ENCODE results near the gene NHLH2.

The NHLH2 gene

GRCh38 chr1:115828101-115829022 is 12.6 kb downstream of the NHLH2 start:
- Histone ChIP-seq H4K20me1 (ENCODE audit: low read depth, low read length) (no peaks in the 10 kb centered on the region), H3K4me2 (ENCODE audit: low read depth, low read length, poor library complexity, severe bottlenecking) (no peak overlapping the region), H3K9me3 (ENCODE audit: insufficient read depth, low read length) (no peaks in the 10 kb centered on the region), H3K27me3 (ENCODE audit: low read length) (no peaks in the 10 kb centered on the region), H3K36me3 (ENCODE audit: low read length) (no peaks in the 10 kb centered on the region), H3F3A (ENCODE audit: insufficient read depth) (no peaks in the 10 kb centered on the region), H3K9ac (ENCODE audit: low read length) (no peak overlapping the region), H3K79me2 (ENCODE audit: insufficient read depth, low read length) (no peaks in the 10 kb centered on the region), H3K9me2 (replicated peaks; ENCODE audit: insufficient read depth, low read length) (no peaks in the 10 kb centered on the region), H2AFZ (ENCODE audit: low read depth, low read length, severe bottlenecking) (no peak overlapping the region), H3K27ac (ENCODE audit: low read depth, low read length) (no peak overlapping the region), H3K4me3 (ENCODE audit: insufficient read depth, low read length, poor library complexity, severe bottlenecking) (no peak overlapping the region)
- TF ChIP-seq EZH2phosphoT487 (conservative IDR thresholded peaks at IDR 0.05; ENCODE audit: low read length): no peak
- no peak for TF ChIP-seq CTCF (IDR thresholded peaks at IDR 0.05; ENCODE audit: insufficient read depth, low read length, poor library complexity, severe bottlenecking)

- Histone ChIP-seq H3K4me2 (ENCODE audit: low read depth, low read length, poor library complexity, severe bottlenecking) (no peak overlapping the region), H3K9me3 (ENCODE audit: insufficient read depth, low read length) (no peaks in the 10 kb centered on the region), H3K9me2 (replicated peaks; ENCODE audit: insufficient read depth, low read length) (no peaks in the 10 kb centered on the region), H3K4me3 (ENCODE audit: insufficient read depth, low read length, poor library complexity, severe bottlenecking) (no peak overlapping the region), H2AFZ (ENCODE audit: low read depth, low read length, severe bottlenecking) (no peak overlapping the region), H3K36me3 (ENCODE audit: low read length) (no peaks in the 10 kb centered on the region), H3K79me2 (ENCODE audit: insufficient read depth, low read length) (no peaks in the 10 kb centered on the region), H3F3A (ENCODE audit: insufficient read depth) (no peaks in the 10 kb centered on the region), H3K27ac (ENCODE audit: low read depth, low read length) (no peak overlapping the region), H4K20me1 (ENCODE audit: low read depth, low read length) (no peaks in the 10 kb centered on the region), H3K9ac (ENCODE audit: low read length) (no peak overlapping the region), H3K27me3 (ENCODE audit: low read length) (no peaks in the 10 kb centered on the region)
- TF ChIP-seq CTCF (IDR thresholded peaks at IDR 0.05; ENCODE audit: insufficient read depth, low read length, poor library complexity, severe bottlenecking) (no peak), EZH2phosphoT487 (conservative IDR thresholded peaks at IDR 0.05; ENCODE audit: low read length) (no peak)
Observed at GRCh38 chr1:115827452-115828044, 13.4 kb downstream of the NHLH2 start.

GRCh38 chr1:115826628-115827027 is 14.3 kb downstream of the NHLH2 start:
- H3K9me3 ChIP-seq (ENCODE audit: insufficient read depth, low read length): no peaks in the 10 kb centered on the region
- H3K9me2 ChIP-seq (replicated peaks; ENCODE audit: insufficient read depth, low read length): no peaks in the 10 kb centered on the region
- no peaks in the 10 kb centered on the region for H3F3A ChIP-seq (ENCODE audit: insufficient read depth)
- no peak overlapping the region for H3K9ac ChIP-seq (ENCODE audit: low read length)
- no peaks in the 10 kb centered on the region for H3K27me3 ChIP-seq (ENCODE audit: low read length)
- H3K79me2 ChIP-seq (ENCODE audit: insufficient read depth, low read length): no peaks in the 10 kb centered on the region
- TF ChIP-seq CTCF (IDR thresholded peaks at IDR 0.05; ENCODE audit: insufficient read depth, low read length, poor library complexity, severe bottlenecking): no peak
- TF ChIP-seq EZH2phosphoT487 (conservative IDR thresholded peaks at IDR 0.05; ENCODE audit: low read length): no peak
- no peak overlapping the region for H3K27ac ChIP-seq (ENCODE audit: low read depth, low read length)
- H3K4me2 ChIP-seq (ENCODE audit: low read depth, low read length, poor library complexity, severe bottlenecking): no peak overlapping the region
- no peaks in the 10 kb centered on the region for H3K36me3 ChIP-seq (ENCODE audit: low read length)
- no peaks in the 10 kb centered on the region for H4K20me1 ChIP-seq (ENCODE audit: low read depth, low read length)
- H3K4me3 ChIP-seq (ENCODE audit: insufficient read depth, low read length, poor library complexity, severe bottlenecking): no peak overlapping the region
- no peak overlapping the region for H2AFZ ChIP-seq (ENCODE audit: low read depth, low read length, severe bottlenecking)

All from SU-DHL-6 (cell line).